ENCODE results near the gene LTB4R2. TPM values are rescaled to one million over a fixed set of nuclear protein-coding genes. Genes with fewer than 3 reads are reported as not detected.

The LTB4R2 gene
- total RNA-seq, 4 donors from 2014 or later = 2.0 to 11.9 (median 6.4) TPM

DNA sequence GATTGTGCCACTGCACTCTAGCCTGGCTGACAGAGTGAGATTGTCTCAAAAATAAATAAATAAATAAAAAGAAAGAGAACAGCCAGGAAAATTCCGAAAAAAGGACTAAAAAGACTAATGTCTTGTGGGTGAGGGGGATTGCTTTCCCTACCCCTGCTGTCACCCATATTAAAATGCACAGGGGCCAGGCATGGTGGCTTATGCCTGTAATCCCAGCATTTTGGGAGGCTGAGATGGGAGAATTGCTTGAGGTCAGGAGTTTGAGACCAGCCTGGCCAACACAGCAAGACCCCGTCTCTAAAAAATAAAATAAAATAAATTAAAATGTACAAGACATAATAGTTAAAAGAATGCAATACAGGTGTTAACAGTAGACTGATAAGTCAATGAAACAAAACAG is 16.4 kb upstream of the LTB4R2 start:
- no peak for TF ChIP-seq CTCF (IDR thresholded peaks at IDR 0.05; ENCODE audit: low read depth)

DNA sequence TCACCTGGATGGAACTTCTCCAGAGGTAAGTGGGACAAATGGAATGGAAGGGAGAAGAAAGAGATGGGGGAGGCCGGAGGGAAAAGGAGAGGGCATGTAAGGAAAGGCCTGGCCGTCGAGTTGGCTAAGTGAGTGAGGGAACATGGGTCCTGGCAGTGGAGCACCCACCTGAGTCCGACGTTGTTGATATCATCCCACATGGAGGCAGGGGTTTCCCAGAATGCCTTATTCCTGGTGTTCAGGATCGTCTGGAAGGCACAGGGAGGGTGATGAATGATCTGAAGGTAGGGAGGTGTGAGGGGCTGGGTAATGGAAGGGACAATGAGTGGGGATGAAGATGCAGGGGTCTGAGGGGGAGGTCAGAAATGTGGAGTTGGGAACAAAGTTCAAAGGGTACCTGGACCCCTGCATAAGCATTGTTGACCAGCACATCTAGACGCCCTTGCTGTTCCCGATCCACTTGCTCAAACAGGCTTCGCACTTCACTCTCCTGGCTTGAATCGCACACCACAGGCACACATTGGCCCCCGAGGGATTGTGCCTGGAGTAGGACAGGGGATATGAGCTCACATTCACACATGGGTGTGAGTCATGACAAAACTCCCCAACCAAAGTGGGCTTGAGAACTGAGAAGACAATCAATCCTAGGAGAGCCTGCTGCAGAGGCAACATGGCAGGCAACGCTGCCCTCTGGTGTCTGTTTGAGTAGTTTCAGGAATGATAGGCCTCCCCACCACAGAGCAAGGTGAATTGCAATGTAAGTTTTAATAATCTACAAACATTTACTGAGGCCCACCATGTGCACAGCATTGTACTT is 13.4 kb upstream of the LTB4R2 start:
- no peak for TF ChIP-seq CTCF (IDR thresholded peaks at IDR 0.05; ENCODE audit: low read depth)

DNA sequence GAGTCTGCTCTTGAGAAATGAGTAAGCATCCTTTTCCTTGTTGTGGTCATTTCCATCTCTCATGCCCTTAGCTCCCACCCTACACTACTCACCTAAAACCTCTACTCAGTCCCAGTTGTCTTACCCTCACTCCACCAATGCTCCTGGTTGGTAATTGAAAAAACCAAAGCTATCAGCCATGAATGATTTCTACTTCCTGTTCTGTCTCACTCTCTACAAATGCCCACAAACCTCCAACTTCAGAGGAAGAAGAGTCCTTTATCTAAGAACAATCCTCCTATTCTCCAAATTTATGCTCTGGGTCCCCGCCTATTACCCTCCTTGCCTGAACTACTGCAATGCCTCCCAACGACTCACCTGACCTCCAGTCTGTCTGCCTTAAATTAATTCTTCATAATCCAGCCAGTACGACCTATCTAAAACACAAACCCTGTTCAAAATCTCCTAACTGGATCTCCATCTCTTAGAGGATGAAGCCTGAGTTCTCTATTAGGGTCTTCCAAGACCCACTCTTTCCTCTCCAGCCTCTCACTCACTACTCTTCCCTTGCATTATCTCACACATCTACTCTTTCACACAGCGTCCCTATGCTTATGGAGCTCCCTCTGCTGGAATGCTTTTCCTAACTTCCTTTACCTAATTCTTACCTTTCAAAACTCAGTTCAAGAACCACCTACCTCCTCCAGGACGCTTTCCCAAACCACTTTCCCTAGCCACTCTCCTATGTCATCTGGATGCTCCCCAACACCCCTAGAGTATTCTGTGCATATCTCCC is 12.6 kb upstream of the LTB4R2 start:
- no peak for TF ChIP-seq CTCF (IDR thresholded peaks at IDR 0.05; ENCODE audit: low read depth)

- no peak for TF ChIP-seq CTCF (IDR thresholded peaks at IDR 0.05; ENCODE audit: low read depth)
Measured at GRCh38 chr14:24298892-24299254, 11.1 kb upstream of the LTB4R2 start.

- no peak for TF ChIP-seq CTCF (IDR thresholded peaks at IDR 0.05; ENCODE audit: low read depth)
Measured at GRCh38 chr14:24299255-24300191, 10.4 kb upstream of the LTB4R2 start, which contains the start of the genes DHRS1 and NOP9. TSS of gene DHRS1 (minus strand) at chr14:24299780. CDS start at chr14:24299106, 674 bp downstream. TSS of gene NOP9 (plus strand) at chr14:24299850. CDS start at chr14:24299955, 105 bp downstream.

DNA sequence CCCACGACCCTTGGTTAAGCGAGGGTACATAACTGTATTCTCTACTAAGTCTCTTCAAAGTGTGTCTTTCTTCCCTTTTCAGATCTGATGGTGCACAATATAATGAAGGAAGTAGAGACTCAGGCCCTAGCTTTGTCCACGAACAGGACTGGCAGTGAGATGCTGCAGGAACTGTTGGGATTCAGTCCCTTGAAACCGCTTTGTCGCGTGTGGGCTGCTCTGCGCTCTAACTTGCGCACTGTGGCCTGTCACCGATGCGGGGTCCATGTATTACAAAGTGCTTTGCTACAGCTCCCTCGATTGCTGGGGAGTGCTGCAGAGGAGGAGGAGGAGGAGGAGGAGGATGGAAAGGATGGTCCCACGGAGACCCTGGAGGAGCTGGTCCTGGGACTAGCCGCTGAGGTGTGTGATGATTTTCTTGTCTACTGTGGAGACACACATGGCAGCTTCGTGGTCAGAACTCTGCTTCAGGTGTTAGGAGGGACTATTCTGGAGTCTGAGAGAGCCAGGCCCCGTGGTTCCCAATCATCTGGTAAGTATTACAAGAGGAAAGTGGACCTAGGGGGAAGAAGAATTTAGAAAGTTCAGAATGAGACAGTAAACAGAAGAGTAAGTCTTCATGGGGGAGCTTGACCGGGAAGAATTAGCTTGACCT is 9.5 kb upstream of the LTB4R2 start:
- TF ChIP-seq CTCF (IDR thresholded peaks at IDR 0.05; ENCODE audit: low read depth) = no peak
